Bronchial epithelial cell (primary cell): ENCODE measurements around the gene NUP93. TPM values are rescaled to one million over a fixed set of nuclear protein-coding genes. Genes with fewer than 3 reads are reported as not detected.
A peak's percentile ranks its signal among the peaks of the same experiment; 100 is the strongest.

Experiments used
- DNase-seq: peaks from one replicate; pipeline ENCODE4 v3.0.0-alpha.2; 2010; ENCODE audit warnings: low read depth
- FAIRE-seq: peaks from 2 replicates; lab custom pipeline; 2011; peaks lifted over from hg19 to GRCh38; lab: Jason Lieb, UNC
- H3K27me3 ChIP-seq: 2 replicates; pipeline ENCODE4 v1.5.1; 2011; ENCODE audit warnings: low read length; ENCODE audit not compliant: control insufficient read depth, insufficient read depth
- H3K36me3 ChIP-seq: 2 replicates; pipeline ENCODE4 v1.5.1; 2011; ENCODE audit warnings: low read length; ENCODE audit not compliant: control insufficient read depth, insufficient read depth
- H3K4me3 ChIP-seq: 2 replicates; pipeline ENCODE4 v1.5.1; 2011; ENCODE audit warnings: mild to moderate bottlenecking, low read depth, low read length, control low read depth
- CTCF ChIP-seq: IDR thresholded peaks from 2 replicates; pipeline ENCODE4 v1.5.1; 2011; ENCODE audit warnings: mild to moderate bottlenecking, moderate library complexity, low read length, control low read depth, inconsistent platforms; ENCODE audit not compliant: insufficient read depth, severe bottlenecking
- total RNA-seq: library from RNA; depleted of rRNA; stranded (reverse); fragments of >200 nt; gene quantifications from 2 replicates; pipeline ENCODE4 v1.2.1, GENCODE V29; 2014

The NUP93 gene
- total RNA-seq, 1 donor from 2014 or later = 47.4 TPM

- no peak for TF ChIP-seq CTCF
- DNase-seq (no peak), FAIRE-seq (peak; percentile 52)
- Histone ChIP-seq H3K27me3 (no peaks in the 10 kb centered on the region), H3K4me3 (no peak overlapping the region), H3K36me3 (no peaks in the 10 kb centered on the region)
Observed at GRCh38 chr16:56771558-56772279, 41.8 kb downstream of the NUP93 start.

- Histone ChIP-seq H3K36me3 (no peaks in the 10 kb centered on the region), H3K27me3 (no peaks in the 10 kb centered on the region), H3K4me3 (no peak overlapping the region)
- peak; percentile 31 for DNase-seq
- FAIRE-seq = no peak
- no peak for TF ChIP-seq CTCF
Observed at GRCh38 chr16:56773532-56773931, 43.6 kb downstream of the NUP93 start.

GRCh38 chr16:56774016-56774680, 44.2 kb downstream of the NUP93 start:
- no peak for TF ChIP-seq CTCF
- FAIRE-seq (no peak), DNase-seq (no peak)
- Histone ChIP-seq H3K27me3 (no peaks in the 10 kb centered on the region), H3K4me3 (no peak overlapping the region), H3K36me3 (no peaks in the 10 kb centered on the region)

- TF ChIP-seq CTCF = no peak
- DNase-seq (no peak), FAIRE-seq (no peak)
- Histone ChIP-seq H3K27me3 (no peaks in the 10 kb centered on the region), H3K4me3 (no peak overlapping the region), H3K36me3 (no peaks in the 10 kb centered on the region)
Observed at GRCh38 chr16:56775162-56775561, 45.2 kb downstream of the NUP93 start.

GRCh38 chr16:56776562-56776961, 46.6 kb downstream of the NUP93 start:
- Histone ChIP-seq H3K36me3 (no peaks in the 10 kb centered on the region), H3K4me3 (no peak overlapping the region), H3K27me3 (no peaks in the 10 kb centered on the region)
- FAIRE-seq = no peak
- DNase-seq = peak; percentile 48
- no peak for TF ChIP-seq CTCF

DNA sequence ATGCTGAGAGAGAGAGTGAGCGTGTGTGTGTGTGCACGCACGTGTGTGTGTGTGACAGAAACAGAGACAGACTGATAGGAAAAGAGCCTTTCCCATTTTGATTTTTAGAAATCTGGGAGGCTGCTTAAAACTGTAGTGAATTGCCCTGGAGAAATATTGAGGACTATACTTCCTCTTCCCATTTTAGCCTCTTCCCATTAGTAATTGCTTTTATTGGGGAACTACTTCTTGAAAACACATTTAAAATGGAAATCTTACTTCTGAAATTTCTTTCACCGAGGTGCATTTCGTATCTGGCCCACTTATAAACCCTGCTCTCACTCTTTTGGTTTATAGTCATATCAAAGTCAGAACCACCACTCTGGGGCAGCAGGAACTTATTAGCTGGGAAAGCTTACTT, 47.1 kb downstream of the NUP93 start:
- FAIRE-seq = no peak
- Histone ChIP-seq H3K27me3 (no peaks in the 10 kb centered on the region), H3K4me3 (no peak overlapping the region), H3K36me3 (no peaks in the 10 kb centered on the region)
- TF ChIP-seq CTCF = no peak
- no peak for DNase-seq
